ENCODE results near the gene UNC5C. TPM values are rescaled to one million over a fixed set of nuclear protein-coding genes. Genes with fewer than 3 reads are reported as not detected.

UNC5C gene
- polyA plus RNA-seq, 1 donor (not counting 4 experiments of a cell fraction or from before 2014, with no cell fraction given): not detected

- no peak for FAIRE-seq
- no peak for DNase-seq (ENCODE audit: low read depth, low spot score)
These were observed 279.8 kb downstream of the UNC5C start for GRCh38 chr4:95268819-95269565.

DNA sequence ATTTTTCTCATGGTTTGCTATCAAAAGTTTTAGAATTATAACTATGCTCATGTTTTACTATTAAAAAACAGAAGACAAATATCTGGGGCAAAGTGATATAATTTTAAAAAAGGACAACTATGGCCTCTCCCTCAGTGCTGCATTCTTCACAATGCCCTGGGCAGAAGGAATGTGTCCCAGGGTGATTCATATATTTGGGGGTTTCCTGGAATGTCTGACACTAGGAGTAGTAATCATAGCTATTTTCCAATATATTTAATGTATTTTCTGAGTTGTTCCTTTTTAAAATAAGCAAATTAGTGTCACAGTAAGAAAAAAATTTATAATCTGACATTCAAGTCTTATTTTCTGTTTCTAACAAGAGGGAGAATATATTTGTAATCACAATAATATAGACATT, 281.7 kb downstream of the UNC5C start:
- dilution Hi-C loops (cut with MboI; ENCODE audit: extremely low pct_ligation_motif_present, low sequenced_read_pairs): no loop called here
- Histone ChIP-seq H3K9me3 (ENCODE audit: control insufficient read depth, low read depth, low read length) (no peaks in the 10 kb centered on the region), H2AFZ (ENCODE audit: control insufficient read depth, low read length) (no peak overlapping the region), H3K4me1 (ENCODE audit: control insufficient read depth, extremely low read depth, insufficient read depth, low read length) (no peaks in the 10 kb centered on the region), H4K20me1 (ENCODE audit: control insufficient read depth, extremely low read depth, insufficient read depth, low read length) (no peaks in the 10 kb centered on the region), H3K4me3 (ENCODE audit: control insufficient read depth in 2 of 3, extremely low read depth in 1 of 3, insufficient read depth in 2 of 3, low read depth in 1 of 3, low read length in 3 of 3) (no peak overlapping the region), H3K9me1 (ENCODE audit: control insufficient read depth, extremely low read depth, insufficient read depth, low read length) (no peaks in the 10 kb centered on the region), H3K4me2 (ENCODE audit: control insufficient read depth, extremely low read depth, insufficient read depth, low read depth, low read length) (no peak overlapping the region), H3K27ac (ENCODE audit: control insufficient read depth, insufficient read depth, low read length) (no peak overlapping the region), H3K36me3 (ENCODE audit: control insufficient read depth in 2 of 2, extremely low read depth in 1 of 2, insufficient read depth in 2 of 2, low read length in 2 of 2) (no peaks in the 10 kb centered on the region), H3K9ac (ENCODE audit: control insufficient read depth, extremely low read depth, insufficient read depth, low read length) (no peak overlapping the region), H3K27me3 (ENCODE audit: control insufficient read depth, extremely low read depth, insufficient read depth, low read length) (no peaks in the 10 kb centered on the region), H3K79me2 (ENCODE audit: control insufficient read depth, insufficient read depth, low read length) (no peaks in the 10 kb centered on the region)
- no peak for DNase-seq (ENCODE audit: low read depth, low spot score)
- FAIRE-seq: no peak
- TF ChIP-seq CTCF (optimal IDR thresholded peaks at IDR 0.05 in 1 of 3, IDR thresholded peaks at IDR 0.05 in 1 of 3, conservative IDR thresholded peaks at IDR 0.05 in 1 of 3; ENCODE audit: extremely low read depth in 1 of 3, insufficient read depth in 2 of 3, low read length in 3 of 3): no peak
- no peak for TF ChIP-seq EZH2 (IDR thresholded peaks at IDR 0.05; ENCODE audit: low read length)

More at GRCh38 chr4:95268819-95269565, 279.8 kb downstream of the UNC5C start:
- Histone ChIP-seq H3K79me2 (ENCODE audit: control insufficient read depth, insufficient read depth, low read length) (no peaks in the 10 kb centered on the region), H2AFZ (ENCODE audit: control insufficient read depth, low read length) (no peak overlapping the region), H3K9me3 (ENCODE audit: control insufficient read depth, low read depth, low read length) (no peaks in the 10 kb centered on the region), H3K27me3 (ENCODE audit: control insufficient read depth, extremely low read depth, insufficient read depth, low read length) (no peaks in the 10 kb centered on the region), H3K4me2 (ENCODE audit: control insufficient read depth, extremely low read depth, insufficient read depth, low read depth, low read length) (no peak overlapping the region), H3K36me3 (ENCODE audit: control insufficient read depth in 2 of 2, extremely low read depth in 1 of 2, insufficient read depth in 2 of 2, low read length in 2 of 2) (no peaks in the 10 kb centered on the region), H3K4me3 (ENCODE audit: control insufficient read depth in 2 of 3, extremely low read depth in 1 of 3, insufficient read depth in 2 of 3, low read depth in 1 of 3, low read length in 3 of 3) (no peak overlapping the region), H3K27ac (ENCODE audit: control insufficient read depth, insufficient read depth, low read length) (no peak overlapping the region), H4K20me1 (ENCODE audit: control insufficient read depth, extremely low read depth, insufficient read depth, low read length) (no peaks in the 10 kb centered on the region), H3K4me1 (ENCODE audit: control insufficient read depth, extremely low read depth, insufficient read depth, low read length) (no peaks in the 10 kb centered on the region), H3K9me1 (ENCODE audit: control insufficient read depth, extremely low read depth, insufficient read depth, low read length) (no peaks in the 10 kb centered on the region), H3K9ac (ENCODE audit: control insufficient read depth, extremely low read depth, insufficient read depth, low read length) (no peak overlapping the region)
- dilution Hi-C loops (cut with MboI; ENCODE audit: extremely low pct_ligation_motif_present, low sequenced_read_pairs): no loop called here
- no peak for TF ChIP-seq CTCF (optimal IDR thresholded peaks at IDR 0.05 in 1 of 3, IDR thresholded peaks at IDR 0.05 in 1 of 3, conservative IDR thresholded peaks at IDR 0.05 in 1 of 3; ENCODE audit: extremely low read depth in 1 of 3, insufficient read depth in 2 of 3, low read length in 3 of 3)
- no peak for TF ChIP-seq EZH2 (IDR thresholded peaks at IDR 0.05; ENCODE audit: low read length)

Data from keratinocyte (primary cell).